Measurements from ENCODE around the gene SVBP. TPM values are rescaled to one million over a fixed set of nuclear protein-coding genes. Genes with fewer than 3 reads are reported as not detected.
A peak's percentile ranks its signal among the peaks of the same experiment; 100 is the strongest.

SVBP gene
- total RNA-seq, 3 donors from 2014 or later = 14.9 to 20.3 (median 15.4) TPM

GRCh38 chr1:42845193-42845592, 28.0 kb upstream of the SVBP start:
- Histone ChIP-seq H3K4me3 (no peak overlapping the region), H3K9me3 (no peaks in the 10 kb centered on the region), H3K4me1 (ENCODE audit: low read depth) (peaks cover 13% of the 10 kb centered on the region), H3K36me3 (ENCODE audit: low read depth) (no peaks in the 10 kb centered on the region)
- intact Hi-C loops (cut with DNase I, micrococcal nuclease) = no loop called here
- DNase-seq = no peak
- TF ChIP-seq, protein P1, sequence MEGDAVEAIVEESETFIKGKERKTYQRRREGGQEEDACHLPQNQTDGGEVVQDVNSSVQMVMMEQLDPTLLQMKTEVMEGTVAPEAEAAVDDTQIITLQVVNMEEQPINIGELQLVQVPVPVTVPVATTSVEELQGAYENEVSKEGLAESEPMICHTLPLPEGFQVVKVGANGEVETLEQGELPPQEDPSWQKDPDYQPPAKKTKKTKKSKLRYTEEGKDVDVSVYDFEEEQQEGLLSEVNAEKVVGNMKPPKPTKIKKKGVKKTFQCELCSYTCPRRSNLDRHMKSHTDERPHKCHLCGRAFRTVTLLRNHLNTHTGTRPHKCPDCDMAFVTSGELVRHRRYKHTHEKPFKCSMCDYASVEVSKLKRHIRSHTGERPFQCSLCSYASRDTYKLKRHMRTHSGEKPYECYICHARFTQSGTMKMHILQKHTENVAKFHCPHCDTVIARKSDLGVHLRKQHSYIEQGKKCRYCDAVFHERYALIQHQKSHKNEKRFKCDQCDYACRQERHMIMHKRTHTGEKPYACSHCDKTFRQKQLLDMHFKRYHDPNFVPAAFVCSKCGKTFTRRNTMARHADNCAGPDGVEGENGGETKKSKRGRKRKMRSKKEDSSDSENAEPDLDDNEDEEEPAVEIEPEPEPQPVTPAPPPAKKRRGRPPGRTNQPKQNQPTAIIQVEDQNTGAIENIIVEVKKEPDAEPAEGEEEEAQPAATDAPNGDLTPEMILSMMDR (IDR thresholded peaks at IDR 0.05) = no peak
- ATAC-seq = no peak

DNA sequence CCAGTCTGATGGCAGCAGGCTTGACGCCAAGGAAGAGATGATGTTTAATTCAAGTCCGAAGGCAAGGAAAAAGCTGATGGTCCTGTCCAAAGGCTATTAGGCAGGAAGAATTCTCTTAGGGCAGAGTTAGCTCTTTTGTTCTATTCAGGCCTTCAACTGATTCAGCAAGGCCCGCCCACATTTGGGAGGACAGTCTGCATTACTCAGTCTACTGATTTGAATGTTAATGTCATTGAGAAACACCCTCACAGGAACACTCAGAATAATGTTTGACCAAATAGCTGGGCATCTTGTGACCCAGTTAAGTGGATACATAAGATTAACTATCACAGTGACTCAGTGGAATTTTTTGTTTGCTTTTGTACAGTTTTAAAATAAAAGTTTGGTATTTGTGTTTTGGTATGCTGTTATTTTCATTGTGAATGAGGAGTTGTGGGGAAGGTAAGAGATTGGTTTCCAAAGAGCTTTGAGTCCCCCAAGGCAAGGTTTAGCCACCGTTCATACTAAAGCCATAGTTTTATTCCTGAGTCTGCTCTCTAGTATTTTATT, 27.5 kb upstream of the SVBP start:
- intact Hi-C loops (cut with DNase I, micrococcal nuclease) = no loop called here
- Histone ChIP-seq H3K4me3 (no peak overlapping the region), H3K36me3 (ENCODE audit: low read depth) (no peaks in the 10 kb centered on the region), H3K4me1 (ENCODE audit: low read depth) (peaks cover 13% of the 10 kb centered on the region), H3K9me3 (no peaks in the 10 kb centered on the region)
- TF ChIP-seq, protein P1 (IDR thresholded peaks at IDR 0.05) = no peak
- DNase-seq (no peak), ATAC-seq (no peak)

GRCh38 chr1:42841440-42842147, 24.4 kb upstream of the SVBP start:
- intact Hi-C loops (cut with DNase I, micrococcal nuclease) = no loop called here
- Histone ChIP-seq H3K4me1 (ENCODE audit: low read depth) (no peaks in the 10 kb centered on the region), H3K4me3 (no peak overlapping the region), H3K36me3 (ENCODE audit: low read depth) (no peaks in the 10 kb centered on the region), H3K9me3 (no peaks in the 10 kb centered on the region)
- TF ChIP-seq, protein P1 (IDR thresholded peaks at IDR 0.05) = no peak
- DNase-seq (no peak), ATAC-seq (no peak)

GRCh38 chr1:42841010-42841409, 23.8 kb upstream of the SVBP start:
- intact Hi-C loops (cut with DNase I, micrococcal nuclease) = no loop called here
- H3K36me3 ChIP-seq (ENCODE audit: low read depth) = no peaks in the 10 kb centered on the region

GRCh38 chr1:42838482-42839190, 21.4 kb upstream of the SVBP start:
- no peak overlapping the region for H3K4me3 ChIP-seq
- no peaks in the 10 kb centered on the region for H3K4me1 ChIP-seq (ENCODE audit: low read depth)
- no peaks in the 10 kb centered on the region for H3K9me3 ChIP-seq
- intact Hi-C loops (cut with DNase I, micrococcal nuclease) = no loop called here
- H3K36me3 ChIP-seq (ENCODE audit: low read depth) = no peaks in the 10 kb centered on the region
- ATAC-seq = peak; percentile 42
- DNase-seq = no peak
- TF ChIP-seq, protein P1 (IDR thresholded peaks at IDR 0.05) = no peak

More at GRCh38 chr1:42841010-42841409, 23.8 kb upstream of the SVBP start:
- no peak for DNase-seq
- no peaks in the 10 kb centered on the region for H3K4me1 ChIP-seq (ENCODE audit: low read depth)
- no peak for ATAC-seq
- H3K9me3 ChIP-seq = no peaks in the 10 kb centered on the region
- H3K4me3 ChIP-seq = no peak overlapping the region
- TF ChIP-seq, protein P1 (IDR thresholded peaks at IDR 0.05) = no peak
